ENCODE results near the gene RMDN3. TPM values are rescaled to one million over a fixed set of nuclear protein-coding genes. Genes with fewer than 3 reads are reported as not detected.

The RMDN3 gene
- total and polyA plus RNA-seq, 2 of the 13 experiments (the other 11 are each of a cell fraction or from before 2014, with no cell fraction given), result 16.8 to 19.5 TPM

DNA sequence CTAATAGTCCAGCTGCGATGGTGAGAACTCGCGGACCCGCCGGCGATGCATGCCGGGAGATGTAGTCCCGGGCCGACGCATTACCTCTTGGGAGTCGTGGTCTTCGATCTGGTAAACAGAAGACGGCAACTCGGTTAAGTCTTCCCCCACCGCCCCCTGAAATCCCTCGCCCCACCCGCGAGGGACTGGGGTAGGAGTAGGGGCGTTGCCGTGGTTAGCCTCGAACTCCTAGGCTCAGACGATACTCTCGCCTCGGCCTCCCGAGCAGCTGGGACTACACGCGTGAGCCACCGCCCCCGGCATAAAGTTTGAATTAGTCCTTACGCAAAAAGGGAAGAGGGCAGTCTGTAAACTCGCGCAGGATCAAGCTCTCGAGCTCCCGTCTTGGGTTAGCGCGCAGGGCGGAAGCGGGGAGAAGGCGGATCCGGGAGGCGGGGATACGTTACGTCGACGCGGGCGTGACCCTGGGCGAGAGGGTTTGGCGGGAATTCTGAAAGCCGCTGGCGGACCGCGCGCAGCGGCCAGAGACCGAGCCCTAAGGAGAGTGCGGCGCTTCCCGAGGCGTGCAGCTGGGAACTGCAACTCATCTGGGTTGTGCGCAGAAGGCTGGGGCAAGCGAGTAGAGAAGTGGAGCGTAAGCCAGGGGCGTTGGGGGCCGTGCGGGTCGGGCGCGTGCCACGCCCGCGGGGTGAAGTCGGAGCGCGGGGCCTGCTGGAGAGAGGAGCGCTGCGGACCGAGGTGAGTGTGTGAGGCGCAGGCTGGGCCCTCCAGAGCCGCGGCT is 60.2 kb downstream of the RMDN3 start, which contains the start of gene RAD51 (continued):
- TF ChIP-seq MXD1 (CRISPR knock-in tag; IDR thresholded peaks at IDR 0.05), result peak; percentile 93; the same call in 1 of the 2 replicates
- no peak; the same call in 1 of the 2 replicates for TF ChIP-seq ZC3H13 (CRISPR knock-in tag; IDR thresholded peaks at IDR 0.05)
- TF ChIP-seq ARNT (IDR thresholded peaks at IDR 0.05), result no peak
- peak; percentile 20 for TF ChIP-seq AGO2 (optimal IDR thresholded peaks at IDR 0.05; ENCODE audit: low read depth, low read length)
- peak; percentile 91; the same call in 1 of the 2 replicates for TF ChIP-seq ZNF878 (CRISPR knock-in tag; IDR thresholded peaks at IDR 0.05)
- TF ChIP-seq, protein P1, sequence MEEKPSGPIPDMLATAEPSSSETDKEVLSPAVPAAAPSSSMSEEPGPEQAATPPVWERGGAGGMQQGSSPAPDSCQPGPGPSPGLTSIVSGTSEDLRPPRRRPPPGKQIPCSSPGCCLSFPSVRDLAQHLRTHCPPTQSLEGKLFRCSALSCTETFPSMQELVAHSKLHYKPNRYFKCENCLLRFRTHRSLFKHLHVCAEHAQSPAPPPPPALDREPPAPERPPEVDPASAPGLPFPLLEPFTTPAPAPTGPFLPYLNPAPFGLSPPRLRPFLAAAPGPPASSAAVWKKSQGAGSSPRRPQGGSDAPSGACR (CRISPR knock-in tag; IDR thresholded peaks at IDR 0.05), result 0 out of 2 replicates have a peak, but pooled peaks have one; percentile 47
- no peak for TF ChIP-seq ZNF609 (CRISPR knock-in tag; IDR thresholded peaks at IDR 0.05; ENCODE audit: borderline replicate concordance)
- TF ChIP-seq ETV5 (CRISPR knock-in tag; IDR thresholded peaks at IDR 0.05; ENCODE audit: borderline replicate concordance), result peak; percentile 69
- no peak for TF ChIP-seq MAFG (CRISPR knock-in tag; IDR thresholded peaks at IDR 0.05)
- TF ChIP-seq ZNF879 (CRISPR knock-in tag; IDR thresholded peaks at IDR 0.05), result no peak
- peak; percentile 92 for TF ChIP-seq SP4 (CRISPR knock-in tag; IDR thresholded peaks at IDR 0.05)
- peak; percentile 76 for TF ChIP-seq RFXAP (CRISPR knock-in tag; IDR thresholded peaks at IDR 0.05; ENCODE audit: borderline replicate concordance)
- no peak; the same call in 1 of the 2 replicates for TF ChIP-seq ZIK1 (CRISPR knock-in tag; IDR thresholded peaks at IDR 0.05; ENCODE audit: borderline replicate concordance, low read depth)
- TF ChIP-seq ZNF773 (CRISPR knock-in tag; IDR thresholded peaks at IDR 0.05; ENCODE audit: borderline replicate concordance), result no peak
- no peak for TF ChIP-seq SMAD1 (CRISPR knock-in tag; IDR thresholded peaks at IDR 0.05; ENCODE audit: borderline replicate concordance, low read depth)
- no peak for TF ChIP-seq ZNF629 (CRISPR knock-in tag; conservative IDR thresholded peaks at IDR 0.05)
- TF ChIP-seq, protein P2, sequence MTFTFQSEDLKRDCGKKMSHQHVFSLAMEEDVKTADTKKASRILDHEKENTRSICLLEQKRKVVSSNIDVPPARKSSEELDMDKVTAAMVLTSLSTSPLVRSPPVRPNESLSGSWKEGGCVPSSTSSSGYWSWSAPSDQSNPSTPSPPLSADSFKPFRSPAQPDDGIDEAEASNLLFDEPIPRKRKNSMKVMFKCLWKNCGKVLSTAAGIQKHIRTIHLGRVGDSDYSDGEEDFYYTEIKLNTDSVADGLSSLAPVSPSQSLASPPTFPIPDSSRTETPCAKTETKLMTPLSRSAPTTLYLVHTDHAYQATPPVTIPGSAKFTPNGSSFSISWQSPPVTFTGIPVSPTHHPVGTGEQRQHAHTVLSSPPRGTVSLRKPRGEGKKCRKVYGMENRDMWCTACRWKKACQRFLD (CRISPR knock-in tag; IDR thresholded peaks at IDR 0.05; ENCODE audit: borderline replicate concordance), result peak; percentile 89
- no peak for TF ChIP-seq ZNF460 (CRISPR knock-in tag; IDR thresholded peaks at IDR 0.05; ENCODE audit: borderline replicate concordance)
- no peak for TF ChIP-seq ZNF329 (CRISPR knock-in tag; IDR thresholded peaks at IDR 0.05; ENCODE audit: low read depth)
- TF ChIP-seq PHF8 (CRISPR knock-in tag; IDR thresholded peaks at IDR 0.05), result peak; percentile 89
- no peak for TF ChIP-seq ZNF577 (CRISPR knock-in tag; IDR thresholded peaks at IDR 0.05; ENCODE audit: borderline replicate concordance, low read depth)

Measured in HepG2 (cell line).